ENCODE data around the gene MTMR12.

MTMR12 gene

GRCh38 chr5:32358611-32359010, 45.9 kb upstream of the MTMR12 start:
- Histone ChIP-seq H3K27ac (ENCODE audit: low read depth, low read length) (no peak overlapping the region), H3K9me2 (replicated peaks; ENCODE audit: control insufficient read depth, low read length) (no peaks in the 10 kb centered on the region), H3K4me1 (ENCODE audit: control insufficient read depth, low read length) (no peaks in the 10 kb centered on the region), H4K20me1 (ENCODE audit: control insufficient read depth, insufficient read depth, low read depth, low read length) (no peaks in the 10 kb centered on the region), H3K4me2 (ENCODE audit: low read length) (no peak overlapping the region), H3K4me3 (ENCODE audit: low read length) (no peak overlapping the region), H3K9me3 (ENCODE audit: control insufficient read depth, insufficient read depth, low read length) (no peaks in the 10 kb centered on the region), H3F3A (ENCODE audit: control insufficient read depth, insufficient read depth) (peaks cover 7% of the 10 kb centered on the region; the same call in 1 of the 2 replicates), H3K36me3 (ENCODE audit: control insufficient read depth, low read length) (peaks cover 41% of the 10 kb centered on the region), H3K27me3 (ENCODE audit: control insufficient read depth, low read length) (no peaks in the 10 kb centered on the region), H3K79me2 (ENCODE audit: control insufficient read depth, low read length) (no peaks in the 10 kb centered on the region)
- no peak for TF ChIP-seq EZH2phosphoT487 (IDR thresholded peaks at IDR 0.05; ENCODE audit: borderline replicate concordance, low read length)
- TF ChIP-seq, protein P1, sequence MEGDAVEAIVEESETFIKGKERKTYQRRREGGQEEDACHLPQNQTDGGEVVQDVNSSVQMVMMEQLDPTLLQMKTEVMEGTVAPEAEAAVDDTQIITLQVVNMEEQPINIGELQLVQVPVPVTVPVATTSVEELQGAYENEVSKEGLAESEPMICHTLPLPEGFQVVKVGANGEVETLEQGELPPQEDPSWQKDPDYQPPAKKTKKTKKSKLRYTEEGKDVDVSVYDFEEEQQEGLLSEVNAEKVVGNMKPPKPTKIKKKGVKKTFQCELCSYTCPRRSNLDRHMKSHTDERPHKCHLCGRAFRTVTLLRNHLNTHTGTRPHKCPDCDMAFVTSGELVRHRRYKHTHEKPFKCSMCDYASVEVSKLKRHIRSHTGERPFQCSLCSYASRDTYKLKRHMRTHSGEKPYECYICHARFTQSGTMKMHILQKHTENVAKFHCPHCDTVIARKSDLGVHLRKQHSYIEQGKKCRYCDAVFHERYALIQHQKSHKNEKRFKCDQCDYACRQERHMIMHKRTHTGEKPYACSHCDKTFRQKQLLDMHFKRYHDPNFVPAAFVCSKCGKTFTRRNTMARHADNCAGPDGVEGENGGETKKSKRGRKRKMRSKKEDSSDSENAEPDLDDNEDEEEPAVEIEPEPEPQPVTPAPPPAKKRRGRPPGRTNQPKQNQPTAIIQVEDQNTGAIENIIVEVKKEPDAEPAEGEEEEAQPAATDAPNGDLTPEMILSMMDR (IDR thresholded peaks at IDR 0.05; ENCODE audit: low read depth, low read length, poor library complexity, severe bottlenecking), result no peak

DNA sequence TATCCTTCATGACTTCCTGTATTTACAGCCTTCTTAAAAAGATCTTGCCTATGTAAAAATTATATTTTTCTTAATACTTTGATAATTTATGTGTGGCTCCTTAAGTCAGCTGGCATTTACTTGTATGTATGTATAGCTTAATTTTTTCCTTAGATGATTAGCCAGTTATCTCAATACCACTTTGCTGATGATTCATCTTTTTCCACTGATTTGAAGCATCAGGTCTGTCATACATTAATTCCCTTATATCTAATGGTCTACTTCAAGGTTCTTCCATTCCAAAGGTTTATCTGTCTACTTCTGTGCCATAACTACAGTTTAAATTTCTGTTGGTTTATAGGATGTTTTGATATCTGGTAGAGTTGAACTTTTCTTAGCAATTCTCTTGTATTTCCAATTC, 44.9 kb upstream of the MTMR12 start:
- Histone ChIP-seq H3K4me1 (ENCODE audit: control insufficient read depth, low read length) (no peaks in the 10 kb centered on the region), H3K79me2 (ENCODE audit: control insufficient read depth, low read length) (no peaks in the 10 kb centered on the region), H3K9me2 (replicated peaks; ENCODE audit: control insufficient read depth, low read length) (no peaks in the 10 kb centered on the region), H3F3A (ENCODE audit: control insufficient read depth, insufficient read depth) (peaks cover 7% of the 10 kb centered on the region; the same call in 1 of the 2 replicates), H3K27ac (ENCODE audit: low read depth, low read length) (no peak overlapping the region), H3K36me3 (ENCODE audit: control insufficient read depth, low read length) (peaks cover 34% of the 10 kb centered on the region), H4K20me1 (ENCODE audit: control insufficient read depth, insufficient read depth, low read depth, low read length) (no peaks in the 10 kb centered on the region), H3K4me3 (ENCODE audit: low read length) (no peak overlapping the region), H3K4me2 (ENCODE audit: low read length) (no peak overlapping the region), H3K27me3 (ENCODE audit: control insufficient read depth, low read length) (no peaks in the 10 kb centered on the region), H3K9me3 (ENCODE audit: control insufficient read depth, insufficient read depth, low read length) (no peaks in the 10 kb centered on the region)
- TF ChIP-seq EZH2phosphoT487 (IDR thresholded peaks at IDR 0.05; ENCODE audit: borderline replicate concordance, low read length), result no peak
- TF ChIP-seq, protein P1 (IDR thresholded peaks at IDR 0.05; ENCODE audit: low read depth, low read length, poor library complexity, severe bottlenecking), result no peak

- no peak overlapping the region for H3K4me2 ChIP-seq (ENCODE audit: low read length)
- H3K27me3 ChIP-seq (ENCODE audit: control insufficient read depth, low read length), result no peaks in the 10 kb centered on the region
- no peak overlapping the region for H3K4me3 ChIP-seq (ENCODE audit: low read length)
- H3K79me2 ChIP-seq (ENCODE audit: control insufficient read depth, low read length), result no peaks in the 10 kb centered on the region
- H3K36me3 ChIP-seq (ENCODE audit: control insufficient read depth, low read length), result peaks cover 23% of the 10 kb centered on the region
- no peaks in the 10 kb centered on the region for H3K9me2 ChIP-seq (replicated peaks; ENCODE audit: control insufficient read depth, low read length)
- TF ChIP-seq, protein P1 (IDR thresholded peaks at IDR 0.05; ENCODE audit: low read depth, low read length, poor library complexity, severe bottlenecking), result no peak
- TF ChIP-seq EZH2phosphoT487 (IDR thresholded peaks at IDR 0.05; ENCODE audit: borderline replicate concordance, low read length), result no peak
- no peak overlapping the region for H3K27ac ChIP-seq (ENCODE audit: low read depth, low read length)
- no peaks in the 10 kb centered on the region for H3K9me3 ChIP-seq (ENCODE audit: control insufficient read depth, insufficient read depth, low read length)
- H3K4me1 ChIP-seq (ENCODE audit: control insufficient read depth, low read length), result no peaks in the 10 kb centered on the region
- peaks cover 7% of the 10 kb centered on the region; the same call in 1 of the 2 replicates for H3F3A ChIP-seq (ENCODE audit: control insufficient read depth, insufficient read depth)
- H4K20me1 ChIP-seq (ENCODE audit: control insufficient read depth, insufficient read depth, low read depth, low read length), result no peaks in the 10 kb centered on the region
Measured at GRCh38 chr5:32355686-32356085, 42.9 kb upstream of the MTMR12 start.

Measured in DOHH2 (cell line).